ENCODE data around the gene POP5.

DNA sequence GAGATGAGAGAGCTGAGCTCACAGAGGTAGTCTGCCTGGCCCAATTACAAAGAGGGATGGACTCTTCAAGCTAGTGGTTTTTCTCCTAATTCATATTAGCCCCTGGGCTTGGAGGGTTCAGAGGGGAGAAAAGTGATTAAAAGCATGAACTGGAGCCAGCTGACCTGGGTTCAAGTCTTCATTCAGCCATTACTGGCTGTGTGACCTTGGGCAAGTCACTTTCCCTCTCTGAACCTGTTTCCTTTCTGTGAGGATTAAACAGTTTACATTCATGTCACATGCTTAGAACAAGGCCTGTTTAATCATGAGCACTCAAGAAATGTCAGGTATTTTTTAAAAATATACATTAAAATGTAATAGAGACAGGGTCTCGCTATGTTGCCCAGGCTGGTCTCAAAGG lies 7.2 kb upstream of the POP5 start:
- TF ChIP-seq, protein P1, sequence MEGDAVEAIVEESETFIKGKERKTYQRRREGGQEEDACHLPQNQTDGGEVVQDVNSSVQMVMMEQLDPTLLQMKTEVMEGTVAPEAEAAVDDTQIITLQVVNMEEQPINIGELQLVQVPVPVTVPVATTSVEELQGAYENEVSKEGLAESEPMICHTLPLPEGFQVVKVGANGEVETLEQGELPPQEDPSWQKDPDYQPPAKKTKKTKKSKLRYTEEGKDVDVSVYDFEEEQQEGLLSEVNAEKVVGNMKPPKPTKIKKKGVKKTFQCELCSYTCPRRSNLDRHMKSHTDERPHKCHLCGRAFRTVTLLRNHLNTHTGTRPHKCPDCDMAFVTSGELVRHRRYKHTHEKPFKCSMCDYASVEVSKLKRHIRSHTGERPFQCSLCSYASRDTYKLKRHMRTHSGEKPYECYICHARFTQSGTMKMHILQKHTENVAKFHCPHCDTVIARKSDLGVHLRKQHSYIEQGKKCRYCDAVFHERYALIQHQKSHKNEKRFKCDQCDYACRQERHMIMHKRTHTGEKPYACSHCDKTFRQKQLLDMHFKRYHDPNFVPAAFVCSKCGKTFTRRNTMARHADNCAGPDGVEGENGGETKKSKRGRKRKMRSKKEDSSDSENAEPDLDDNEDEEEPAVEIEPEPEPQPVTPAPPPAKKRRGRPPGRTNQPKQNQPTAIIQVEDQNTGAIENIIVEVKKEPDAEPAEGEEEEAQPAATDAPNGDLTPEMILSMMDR (IDR thresholded peaks at IDR 0.05): no peak
- no peak for TF ChIP-seq ZFX (IDR thresholded peaks at IDR 0.05; ENCODE audit: borderline replicate concordance)
